GM12878 (cell line): ENCODE data around the gene FNDC3B. TPM values are rescaled to one million over a fixed set of nuclear protein-coding genes. Genes with fewer than 3 reads are reported as not detected.

ENCODE experiments used
- ATAC-seq: fragments of 200-7000 bp; cut with Tn5 transposase; 3 replicates; pipeline ENCODE4 v1.9.1; 2020; ENCODE audit warnings: mild to moderate bottlenecking, moderate library complexity
- BruUV-seq: library from RNA; stranded (reverse); fragments of 400-500 nt; replicated peaks from 2 replicates; lab custom pipeline; 2021; lab: Mats Ljungman, UMichigan
- CTCF ChIA-PET: fragments of 300-600 bp; sonication (Branson Sonifier 250); formaldehyde crosslinking; extraction: SDS; loops from one replicate; lab custom pipeline; 2021; ENCODE audit warnings: inconsistent platforms; lab: Yijun Ruan, JAX
- POLR2A ChIA-PET: fragments of 350-600 bp; formaldehyde crosslinking; extraction: SDS; loops from one replicate; lab custom pipeline; 2021; ENCODE audit warnings: inconsistent platforms; lab: Charles Lee
- RAD21 ChIA-PET: fragments of 300-600 bp; sonication (Branson Sonifier 250); formaldehyde crosslinking; loops from one replicate; lab custom pipeline; 2023; ENCODE audit warnings: antibody characterized with exemption; ENCODE audit not compliant: unreplicated experiment; lab: Charles Lee
- SMC1A ChIA-PET: fragments of 300-600 bp; sonication (Branson Sonifier 250); formaldehyde crosslinking; loops from one replicate; lab custom pipeline; 2023; ENCODE audit not compliant: unreplicated experiment, uncharacterized antibody; lab: Charles Lee
- DNase-seq: peaks from one replicate; pipeline ENCODE4 v3.0.0-alpha.2; 2011; ENCODE audit warnings: low read depth, low spot score
- FAIRE-seq: peaks from 3 replicates; lab custom pipeline; 2011; peaks lifted over from hg19 to GRCh38; lab: Jason Lieb, UNC
- H2AFZ ChIP-seq: 2 replicates; pipeline ENCODE4 v1.6.0; 2011; ENCODE audit warnings: low read depth, low read length, control low read depth; ENCODE audit not compliant: control insufficient read depth
- H3K27ac ChIP-seq: 2 replicates; pipeline ENCODE4 v1.5.1; 2011; ENCODE audit warnings: control low read depth; ENCODE audit not compliant: control insufficient read depth, insufficient read depth
- H3K27me3 ChIP-seq, 2 experiments: replicated peaks in 1 of 2; 2 replicates each; pipeline versions ENCODE4 v1.6.0 to v1.6.1; 2011; ENCODE audit warnings: low read length in 1 of 2; ENCODE audit not compliant: control insufficient read depth in 2 of 2, insufficient read depth in 2 of 2
- H3K36me3 ChIP-seq, 2 experiments: 2 replicates each; pipeline ENCODE4 v1.5.1; 2011; ENCODE audit warnings: low read length in 1 of 2; ENCODE audit not compliant: control insufficient read depth in 2 of 2, insufficient read depth in 2 of 2
- H3K4me1 ChIP-seq: 2 replicates; pipeline ENCODE4 v1.6.1; 2011; ENCODE audit warnings: mild to moderate bottlenecking, low read length, moderate library complexity, mixed read lengths; ENCODE audit not compliant: control insufficient read depth, insufficient read depth
- H3K4me2 ChIP-seq: 2 replicates; pipeline ENCODE4 v1.6.0; 2011; ENCODE audit warnings: control low read depth; ENCODE audit not compliant: control insufficient read depth, insufficient read depth
- H3K4me3 ChIP-seq: fragments of 200-600 bp; sonication (generic); 2 replicates; pipeline ENCODE4 v1.5.1; 2016
- H3K79me2 ChIP-seq: 2 replicates; pipeline ENCODE4 v1.6.0; 2011; ENCODE audit warnings: low read length; ENCODE audit not compliant: control insufficient read depth, insufficient read depth
- H3K9ac ChIP-seq: 2 replicates; pipeline ENCODE4 v1.8.0; 2011; ENCODE audit warnings: low read length, control low read depth, mixed read lengths; ENCODE audit not compliant: control insufficient read depth, insufficient read depth
- H3K9me3 ChIP-seq: replicated peaks from 3 replicates; pipeline ENCODE4 v1.5.1; 2011; ENCODE audit warnings: mild to moderate bottlenecking, low read length; ENCODE audit not compliant: control insufficient read depth, insufficient read depth
- H4K20me1 ChIP-seq: 2 replicates; pipeline ENCODE4 v1.6.0; 2011; ENCODE audit not compliant: control insufficient read depth, insufficient read depth
- CBX5 ChIP-seq: sonication (generic); IDR thresholded peaks from 2 replicates; pipeline ENCODE4 v1.6.1; 2016; ENCODE audit warnings: low read depth, moderate library complexity, mild to moderate bottlenecking, inconsistent platforms
- MTA2 ChIP-seq: fragments of 450-650 bp; IDR thresholded peaks from 2 replicates; pipeline ENCODE4 v1.6.1; 2016; ENCODE audit warnings: low read depth, mild to moderate bottlenecking, moderate library complexity
- RELA ChIP-seq: fragments of 450-650 bp; IDR thresholded peaks from 2 replicates; pipeline ENCODE4 v1.8.0; 2014; ENCODE audit warnings: borderline replicate concordance; ENCODE audit not compliant: partially characterized antibody
- RUNX3 ChIP-seq: IDR thresholded peaks from 2 replicates; pipeline ENCODE4 v1.6.1; 2012; ENCODE audit warnings: low read length, inconsistent platforms
- SIX5 ChIP-seq: IDR thresholded peaks from 2 replicates; pipeline ENCODE4 v1.6.1; 2011; ENCODE audit warnings: mild to moderate bottlenecking, low read depth, low read length, moderate library complexity; ENCODE audit not compliant: severe bottlenecking
- ZNF384 ChIP-seq: IDR thresholded peaks from 2 replicates; pipeline ENCODE4 v1.6.1; 2012; ENCODE audit warnings: low read depth, mild to moderate bottlenecking, low read length, improper control_type of control experiment, borderline replicate concordance
- ZNF622 ChIP-seq: fragments of 450-650 bp; IDR thresholded peaks from 2 replicates; pipeline ENCODE4 v1.6.1; 2017; ENCODE audit warnings: mild to moderate bottlenecking, inconsistent platforms
- WGBS: methylation state at CpG from one replicate; pipeline ENCODE4 v1.1.6; 2016; ENCODE audit warnings: low lambda C conversion rate; ENCODE audit not compliant: insufficient replicate concordance, insufficient coverage; ENCODE audit errors: missing lambda C conversion rate; 5-methylcytosine and 5-hydroxymethylcytosine counted together
- in situ Hi-C: fragments of 300-500 bp; cut with MboI; formaldehyde crosslinking; loops from 9 replicates; pipeline ENCODE4 v1.14.3; 2018; ENCODE audit warnings: mixed read lengths
- intact Hi-C: fragments of 100-400 bp; cut with micrococcal nuclease; formaldehyde crosslinking; loops from one replicate; pipeline ENCODE4 v1.14.2; 2022; ENCODE audit not compliant: unreplicated experiment
- polyA plus RNA-seq, 11 experiments: library from polyadenylated mRNA; depleted of rRNA in 4 of 11; unstranded in 6 of 11; stranded (reverse) in 5 of 11; fragments of >200 nt; fragmentation: Nextera tagmentation in 4 of 11; fragmentation: Illumina TruSeq in 1 of 11; extraction: Ambion mirVana in 4 of 11; extraction: Trizol in 1 of 11; gene quantifications; 1 replicate in 1 of 11; 2 replicates in 10 of 11; pipeline versions ENCODE4 v1.2.1 to v1.2.3, GENCODE V29; 2011 to 2016; ENCODE audit warnings: inconsistent platforms in 2 of 11, missing spikeins in 2 of 11, low read depth in 1 of 11
- total RNA-seq, 4 experiments: library from RNA; depleted of rRNA in 3 of 4; stranded (reverse); fragments of >200 nt in 3 of 4; fragmentation: Illumina TruSeq in 1 of 4; extraction: Trizol in 1 of 4; gene quantifications; 2 replicates each; pipeline versions ENCODE4 v1.2.1 to v1.2.3, GENCODE V29; 2013 to 2021
- TF ChIP-seq, protein P1 (sequence below): fragments of 450-650 bp; formaldehyde crosslinking; IDR thresholded peaks from 2 replicates; pipeline ENCODE4 v1.5.0; 2022; ENCODE audit warnings: mild to moderate bottlenecking, missing genetic modification characterization

FNDC3B gene
- total and polyA plus RNA-seq, 10 of the 15 experiments (the other 5 are each of a cell fraction or from before 2014, with no cell fraction given), result 7.9 to 35.0 (median 18.5) TPM

GRCh38 chr3:172303941-172304558, 264.7 kb downstream of the FNDC3B start:
- no peak overlapping the region for H3K27ac ChIP-seq
- peaks cover 9 to 11% of the 10 kb centered on the region in 2 experiments for H3K36me3 ChIP-seq
- H3K4me3 ChIP-seq, result no peak overlapping the region
- no peaks in the 10 kb centered on the region for H3K27me3 ChIP-seq
- DNase-seq (no peak), ATAC-seq (no peak; the same call in 2 of the 3 replicates), FAIRE-seq (no peak)
- BruUV-seq, result no TSS peak
- H3K79me2 ChIP-seq, result no peaks in the 10 kb centered on the region
- intact Hi-C loops, result no loop called here
- H3K9me3 ChIP-seq, result no peaks in the 10 kb centered on the region
- in situ Hi-C loops, result no loop called here
- H3K4me2 ChIP-seq, result no peak overlapping the region
- no peaks in the 10 kb centered on the region for H4K20me1 ChIP-seq
- CTCF ChIA-PET, result no interaction called here
- SMC1A ChIA-PET, result no interaction called here
- no peak for TF ChIP-seq RUNX3
- no peak for TF ChIP-seq MTA2
- TF ChIP-seq RELA, result no peak
- TF ChIP-seq SIX5, result no peak
- no peak for TF ChIP-seq CBX5
- TF ChIP-seq ZNF622, result no peak
- TF ChIP-seq ZNF384, result no peak
- TF ChIP-seq, protein P1, sequence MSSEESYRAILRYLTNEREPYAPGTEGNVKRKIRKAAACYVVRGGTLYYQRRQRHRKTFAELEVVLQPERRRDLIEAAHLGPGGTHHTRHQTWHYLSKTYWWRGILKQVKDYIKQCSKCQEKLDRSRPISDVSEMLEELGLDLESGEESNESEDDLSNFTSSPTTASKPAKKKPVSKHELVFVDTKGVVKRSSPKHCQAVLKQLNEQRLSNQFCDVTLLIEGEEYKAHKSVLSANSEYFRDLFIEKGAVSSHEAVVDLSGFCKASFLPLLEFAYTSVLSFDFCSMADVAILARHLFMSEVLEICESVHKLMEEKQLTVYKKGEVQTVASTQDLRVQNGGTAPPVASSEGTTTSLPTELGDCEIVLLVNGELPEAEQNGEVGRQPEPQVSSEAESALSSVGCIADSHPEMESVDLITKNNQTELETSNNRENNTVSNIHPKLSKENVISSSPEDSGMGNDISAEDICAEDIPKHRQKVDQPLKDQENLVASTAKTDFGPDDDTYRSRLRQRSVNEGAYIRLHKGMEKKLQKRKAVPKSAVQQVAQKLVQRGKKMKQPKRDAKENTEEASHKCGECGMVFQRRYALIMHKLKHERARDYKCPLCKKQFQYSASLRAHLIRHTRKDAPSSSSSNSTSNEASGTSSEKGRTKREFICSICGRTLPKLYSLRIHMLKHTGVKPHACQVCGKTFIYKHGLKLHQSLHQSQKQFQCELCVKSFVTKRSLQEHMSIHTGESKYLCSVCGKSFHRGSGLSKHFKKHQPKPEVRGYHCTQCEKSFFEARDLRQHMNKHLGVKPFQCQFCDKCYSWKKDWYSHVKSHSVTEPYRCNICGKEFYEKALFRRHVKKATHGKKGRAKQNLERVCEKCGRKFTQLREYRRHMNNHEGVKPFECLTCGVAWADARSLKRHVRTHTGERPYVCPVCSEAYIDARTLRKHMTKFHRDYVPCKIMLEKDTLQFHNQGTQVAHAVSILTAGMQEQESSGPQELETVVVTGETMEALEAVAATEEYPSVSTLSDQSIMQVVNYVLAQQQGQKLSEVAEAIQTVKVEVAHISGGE (CRISPR knock-in tag), result no peak
- POLR2A ChIA-PET, result no interaction called here
- RAD21 ChIA-PET, result no interaction called here
- WGBS, result 97% methylated on average over 4 of the region's 4 CpGs
- no peaks in the 10 kb centered on the region for H3K4me1 ChIP-seq
- no peak overlapping the region for H3K9ac ChIP-seq
- no peak overlapping the region for H2AFZ ChIP-seq
